COR-L47 (cell line): ENCODE results near the gene TPRG1L.

Experiments
- DNase-seq: peaks from one replicate; lab custom pipeline; 2025; lab: John Stamatoyannopoulos, UW

Gene TPRG1L

DNA sequence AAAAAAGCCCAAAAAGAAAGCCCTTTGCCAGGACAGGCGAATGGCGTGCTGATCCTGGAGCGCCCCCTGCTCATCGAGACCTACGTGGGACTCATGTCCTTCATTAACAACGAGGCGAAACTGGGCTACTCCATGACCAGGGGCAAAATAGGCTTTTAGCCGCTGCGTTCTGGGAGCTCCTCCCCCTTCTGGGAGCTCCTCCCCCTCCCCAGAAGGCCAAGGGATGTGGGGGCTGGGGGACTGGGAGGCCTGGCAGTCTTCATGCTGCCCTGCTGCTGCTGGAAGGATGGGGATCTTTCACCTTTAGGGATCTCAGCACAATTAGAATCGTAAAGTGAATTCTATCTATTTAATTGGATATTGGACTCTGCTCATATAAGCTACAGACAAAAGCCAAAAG lies 3.6 kb downstream of the TPRG1L start:
- DNase-seq: no peak

DNA sequence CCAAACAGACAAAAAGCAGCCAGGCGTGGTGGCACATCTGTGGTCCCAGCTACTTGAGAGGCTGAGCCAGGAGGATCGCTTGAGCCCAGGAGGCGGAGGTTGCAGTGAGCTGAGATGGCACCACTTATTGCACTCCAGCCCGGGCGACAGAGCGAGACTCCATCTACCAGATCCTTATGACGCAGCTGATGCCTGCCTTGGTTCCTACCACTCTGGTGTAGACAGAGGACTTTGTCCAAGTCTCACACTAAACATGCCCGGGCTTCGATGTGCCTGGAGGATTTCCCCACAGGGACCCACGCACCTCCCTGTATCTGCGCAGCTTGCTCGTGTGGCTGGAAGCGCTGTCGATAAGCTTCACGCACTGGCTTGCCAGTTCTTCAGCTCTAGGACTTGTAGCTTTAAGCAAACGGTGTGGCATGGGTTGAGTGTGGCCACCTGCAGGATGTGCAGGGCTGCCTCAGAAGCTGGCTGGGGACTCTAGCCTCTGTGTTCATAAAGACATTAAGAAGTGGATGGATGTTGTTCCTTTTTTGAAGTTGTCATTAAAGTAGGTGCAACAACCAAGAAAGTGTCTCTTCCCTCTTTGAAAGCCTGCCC lies 4.8 kb downstream of the TPRG1L start:
- no peak for DNase-seq

DNA sequence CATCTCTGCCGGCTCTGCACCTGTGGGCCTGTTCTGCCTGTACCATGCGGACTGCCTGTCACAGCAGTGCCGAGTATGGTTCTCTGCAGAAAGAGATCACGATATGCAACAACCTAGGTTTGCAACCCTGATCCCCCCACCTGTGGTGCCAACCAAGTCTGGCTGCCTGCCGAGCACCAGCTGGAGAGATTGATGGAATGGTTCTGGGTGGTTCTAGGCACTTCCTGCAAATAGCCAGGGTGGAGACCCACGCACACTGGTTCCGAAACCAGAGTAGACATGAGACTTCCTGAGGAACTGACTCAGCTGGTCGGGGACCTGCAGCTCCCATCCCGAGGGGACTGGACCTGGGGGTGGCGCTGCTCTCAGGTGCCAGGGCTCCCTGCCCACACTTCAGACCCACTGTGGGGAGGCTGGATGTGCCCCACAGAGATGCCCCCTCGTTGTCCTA lies 5.4 kb downstream of the TPRG1L start:
- no peak for DNase-seq

DNA sequence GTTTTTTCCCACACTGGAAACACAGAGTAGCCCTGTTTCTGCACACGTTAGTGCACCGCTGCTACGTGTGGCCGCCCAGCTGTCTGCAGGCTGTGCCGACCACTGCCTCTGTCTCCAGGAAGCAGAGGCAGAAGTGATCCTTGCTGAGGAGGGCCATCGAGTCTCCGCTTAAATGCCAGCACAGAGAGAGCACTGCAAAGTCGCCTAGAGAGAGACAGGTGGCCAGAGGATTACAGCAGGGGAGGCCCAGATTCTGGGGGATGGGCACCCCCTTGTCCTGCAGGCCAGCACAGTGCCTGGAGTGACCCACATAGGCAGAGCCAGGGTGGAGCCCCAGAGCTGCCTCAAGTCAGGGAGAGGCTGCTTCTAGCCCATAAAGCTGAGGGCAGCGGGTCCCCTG lies 6.1 kb downstream of the TPRG1L start:
- DNase-seq: no peak

DNA sequence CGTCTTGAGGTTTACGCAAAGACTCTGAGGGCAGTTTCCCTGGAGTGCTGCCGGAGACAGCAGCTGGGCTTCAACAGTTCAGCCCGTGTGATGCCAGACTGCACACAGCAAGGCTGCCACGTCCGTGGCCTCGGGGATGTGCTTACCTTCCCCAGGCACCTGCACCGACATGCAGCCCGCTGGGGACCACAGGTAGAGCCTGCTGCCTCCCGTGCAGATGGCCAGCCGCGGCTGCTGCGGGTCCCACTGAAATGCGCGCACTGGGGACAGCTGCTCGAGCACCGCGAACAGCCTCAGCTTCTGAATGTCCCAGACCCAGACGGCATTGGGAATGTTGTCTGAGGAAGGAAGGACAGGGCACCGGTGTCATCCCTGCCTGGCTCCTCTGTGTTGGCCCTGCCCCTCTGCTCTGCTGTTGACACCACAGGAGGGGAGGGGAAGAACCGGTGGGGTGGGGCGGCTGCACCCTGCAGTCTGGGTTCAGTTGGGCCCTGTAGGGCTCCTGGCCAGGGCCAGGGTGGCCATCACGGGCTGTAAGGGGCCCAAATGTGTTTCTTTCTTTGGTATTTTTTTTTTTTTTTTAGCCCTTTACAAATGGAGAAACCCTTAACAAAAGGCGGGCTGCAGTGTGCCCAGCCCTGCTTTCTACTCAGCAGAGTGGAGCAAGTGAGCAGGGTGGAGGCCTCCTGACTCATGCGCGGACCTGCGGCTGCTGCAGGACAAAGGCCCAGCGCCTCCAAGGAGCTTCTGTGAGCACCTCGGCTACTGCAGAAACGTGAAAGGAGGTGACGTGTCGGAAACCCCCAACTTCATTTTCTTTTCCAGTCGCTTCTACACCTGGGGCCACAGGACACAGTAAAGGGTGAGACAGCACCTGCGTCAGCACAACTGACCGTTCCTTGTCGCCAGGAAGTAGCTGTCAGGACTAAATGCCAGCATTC lies 6.8 kb downstream of the TPRG1L start:
- no peak for DNase-seq

DNA sequence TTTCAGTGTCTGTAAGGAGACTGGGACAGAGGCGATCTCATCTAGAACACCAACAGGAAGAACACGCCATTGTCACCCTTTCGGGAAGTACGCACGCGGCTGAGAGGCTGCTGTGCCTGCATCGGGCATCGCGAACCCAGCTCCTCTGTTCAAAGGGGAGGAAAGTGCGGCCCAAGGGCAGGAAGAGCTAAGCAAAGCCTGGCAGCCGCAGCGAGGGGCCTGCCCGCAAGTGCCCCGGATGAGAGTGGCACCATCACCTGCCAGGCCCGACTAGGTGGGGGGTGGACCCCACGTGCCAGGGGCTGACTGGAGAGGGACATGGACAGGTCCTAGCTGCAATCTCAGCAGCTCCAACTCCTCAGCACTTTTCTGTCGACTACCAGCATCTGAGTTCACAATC lies 7.5 kb downstream of the TPRG1L start:
- DNase-seq: no peak

DNA sequence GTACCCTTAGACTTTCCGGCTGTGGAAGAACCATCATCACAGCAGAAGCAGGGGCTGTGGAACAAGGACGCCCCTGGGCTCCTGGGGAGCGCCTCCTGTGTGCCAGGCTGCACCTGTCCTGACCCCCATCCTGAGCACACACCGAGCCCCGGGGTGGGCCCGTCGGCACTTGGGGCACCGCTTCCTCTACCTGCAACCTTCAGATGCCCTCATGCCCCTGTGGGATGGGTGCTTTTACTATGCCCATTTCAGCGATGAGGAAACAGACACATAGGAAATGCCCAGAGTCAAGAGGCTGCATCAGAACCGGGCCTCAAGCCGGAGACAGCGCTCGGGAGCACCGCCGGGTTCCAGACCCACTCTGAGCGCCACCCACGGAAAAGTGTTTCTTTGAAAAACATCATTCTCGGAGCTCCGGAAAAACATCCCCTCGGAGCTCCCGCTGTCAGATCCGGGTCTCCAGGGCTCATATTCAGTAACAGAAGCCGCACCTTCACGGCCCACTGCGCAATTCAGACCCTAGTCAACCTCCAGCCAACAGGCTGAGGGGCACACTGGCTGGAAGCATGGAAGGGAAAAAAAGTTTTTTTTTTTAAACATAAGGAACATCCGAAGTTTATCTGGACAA lies 8.0 kb downstream of the TPRG1L start:
- no peak for DNase-seq

DNA sequence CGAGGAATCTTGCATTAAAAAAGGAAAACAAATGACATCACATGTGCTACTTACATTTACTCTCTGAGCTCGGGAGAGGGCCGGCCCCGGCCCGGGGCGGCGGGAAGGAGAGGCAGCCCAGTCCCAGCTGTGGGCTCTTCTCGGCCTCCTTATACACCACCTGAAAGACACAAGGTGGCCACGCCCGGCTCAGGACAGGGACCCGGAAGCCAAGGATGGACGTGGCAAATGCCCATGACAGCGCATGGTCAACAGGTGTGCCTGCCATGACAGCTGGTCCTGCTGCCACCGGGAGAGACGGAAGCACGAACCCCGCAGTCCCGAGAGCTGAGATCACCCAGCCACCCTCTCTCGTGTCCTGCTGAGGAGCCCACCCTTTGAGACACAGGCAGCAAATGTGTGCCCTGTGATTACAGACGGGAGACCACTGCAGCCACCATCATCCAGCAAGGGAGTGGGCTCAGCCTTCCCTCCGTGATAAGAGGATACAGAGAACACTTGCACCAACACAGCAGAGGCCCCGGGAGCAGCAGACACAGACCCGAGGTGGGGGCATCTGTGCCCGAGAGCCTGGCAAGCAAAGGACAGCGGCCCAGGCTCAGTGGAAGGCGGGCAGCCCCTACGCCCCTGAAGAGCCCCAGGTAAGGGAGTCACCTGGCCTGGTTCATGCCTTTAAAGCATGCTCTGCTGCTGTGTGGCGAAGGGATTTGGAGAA lies 8.7 kb downstream of the TPRG1L start:
- no peak for DNase-seq

DNA sequence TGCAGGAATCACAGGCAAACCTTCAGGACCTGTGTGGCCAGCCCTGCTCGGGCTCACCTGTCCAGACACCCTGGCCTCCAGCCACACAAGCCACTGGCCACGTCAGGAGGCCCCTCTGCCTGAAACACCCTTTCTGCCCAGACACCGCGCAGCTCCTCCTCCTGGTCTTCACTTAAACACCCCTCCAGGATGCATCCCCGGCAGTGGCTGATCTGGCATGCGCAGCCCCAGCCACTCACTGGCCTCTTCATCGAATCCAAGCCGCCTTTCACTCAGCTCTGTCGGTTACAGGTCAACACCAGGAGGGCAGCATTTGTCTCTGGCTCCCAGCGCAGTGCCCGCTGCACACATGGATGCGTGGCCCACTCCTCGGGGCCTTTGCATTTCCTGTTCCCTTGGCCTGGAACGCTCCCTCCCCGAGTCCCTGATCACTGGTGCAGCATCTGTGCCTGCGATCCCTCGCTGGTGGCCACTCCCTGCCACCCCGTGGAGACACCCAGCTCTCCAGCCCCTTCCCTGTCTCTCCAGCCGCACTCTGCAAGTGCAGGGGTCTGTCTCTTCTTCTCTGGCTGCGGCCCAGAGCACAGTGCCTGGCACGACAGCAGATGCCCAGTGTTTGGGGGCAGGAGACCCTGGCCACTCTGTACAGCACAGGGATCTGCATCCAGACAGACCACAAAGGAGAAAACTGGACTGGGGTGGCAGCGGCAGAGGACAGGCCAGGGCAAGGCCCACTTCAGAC lies 9.4 kb downstream of the TPRG1L start:
- no peak for DNase-seq

DNA sequence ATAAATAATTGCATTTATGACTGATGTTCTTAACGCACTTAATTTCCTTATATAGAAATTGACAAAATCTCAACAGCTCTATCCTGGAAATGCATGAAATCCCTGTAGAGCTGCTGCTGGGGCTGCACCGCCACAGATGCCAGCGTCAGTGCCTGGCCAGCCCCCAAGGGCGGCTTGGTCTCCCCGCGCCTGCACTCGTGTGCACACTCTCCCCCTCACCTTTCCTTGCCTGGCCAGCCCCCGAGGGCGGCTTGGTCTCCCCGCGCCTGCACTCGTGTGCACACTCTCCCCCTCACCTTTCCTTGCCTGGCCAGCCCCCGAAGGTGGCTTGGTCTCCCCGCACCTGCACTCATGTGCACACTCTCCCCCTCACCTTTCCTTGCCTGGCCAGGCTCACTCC lies 11.3 kb downstream of the TPRG1L start:
- no peak for DNase-seq

DNA sequence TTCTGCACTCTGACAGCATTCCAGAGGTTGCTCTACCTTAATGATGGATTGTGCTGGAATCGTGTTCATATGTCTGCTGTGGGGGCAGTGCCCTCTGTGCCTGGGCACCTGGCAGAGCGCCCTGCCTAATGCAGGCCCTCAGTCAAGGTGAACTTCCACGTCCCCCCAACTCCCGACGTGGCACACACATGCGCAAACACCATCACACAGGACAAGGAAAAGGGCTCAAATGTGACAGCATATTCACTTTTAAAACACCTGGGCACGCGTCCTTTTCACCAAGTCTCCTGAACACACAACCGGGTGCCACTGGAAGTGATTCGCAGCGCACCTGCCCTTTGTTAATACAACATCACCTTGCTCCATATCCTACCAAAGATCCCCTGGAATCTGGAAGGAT lies 11.7 kb downstream of the TPRG1L start:
- DNase-seq: no peak

DNA sequence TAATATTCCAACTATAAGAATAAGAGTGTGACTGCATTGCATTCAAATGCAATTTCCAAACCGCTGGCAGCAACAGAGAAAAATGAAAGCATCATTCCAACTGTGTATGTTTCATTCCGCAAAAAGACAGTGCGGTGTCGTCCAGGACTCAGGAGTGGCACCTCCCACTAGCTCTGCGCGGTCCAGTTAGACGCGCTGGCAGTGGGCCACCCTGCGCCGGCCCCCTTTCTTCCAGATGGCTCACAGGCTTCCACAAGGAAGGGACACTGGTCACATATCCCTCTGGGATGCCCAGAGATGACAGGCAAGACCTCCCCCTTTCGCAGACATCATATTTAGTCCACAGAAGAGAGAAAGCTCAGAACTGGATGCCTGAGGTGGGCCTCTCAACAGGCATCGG lies 13.2 kb downstream of the TPRG1L start:
- no peak for DNase-seq

DNA sequence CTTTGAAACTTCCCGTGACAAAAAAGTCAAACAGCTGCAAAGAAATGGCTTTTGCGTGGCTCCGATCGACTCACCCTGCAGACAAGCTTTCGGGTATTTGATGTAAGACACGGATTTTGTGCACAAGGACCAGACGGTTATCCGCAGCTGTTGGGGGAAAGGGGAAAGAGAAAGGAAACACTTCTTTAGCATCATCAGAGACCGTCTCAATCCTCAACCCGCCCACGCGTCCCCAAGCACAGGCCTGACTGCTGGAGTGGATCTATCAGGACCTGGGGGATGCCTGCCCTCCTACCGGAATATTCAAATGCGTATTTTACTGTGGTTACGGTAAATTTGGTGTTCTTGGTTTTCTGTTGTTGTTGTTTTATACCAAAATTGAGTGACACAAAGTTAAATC lies 13.9 kb downstream of the TPRG1L start:
- no peak for DNase-seq

DNA sequence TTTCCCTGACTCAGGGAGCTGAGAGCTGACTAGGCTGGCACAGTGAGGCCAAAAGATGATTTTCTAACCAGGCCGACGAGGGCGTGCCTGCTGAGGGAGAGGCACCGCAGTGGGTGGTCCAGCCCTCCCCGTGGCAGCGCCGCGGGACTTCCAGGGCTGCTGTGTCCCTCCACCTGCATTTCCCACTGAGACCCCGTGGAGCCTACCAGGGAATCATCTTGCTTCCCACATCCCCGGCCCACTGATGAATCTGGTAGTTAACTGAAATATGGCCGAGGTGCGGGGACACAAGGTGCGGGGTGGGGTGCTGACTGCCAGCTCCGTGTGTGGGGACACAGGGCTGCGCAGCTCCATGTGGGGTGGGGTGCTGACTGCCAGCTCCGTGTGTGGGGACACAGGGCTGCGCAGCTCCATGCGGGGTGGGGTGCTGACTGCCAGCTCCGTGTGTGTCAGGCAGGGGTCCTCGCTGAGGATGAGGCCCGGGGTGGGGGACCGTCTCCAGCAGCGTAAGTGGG lies 14.6 kb downstream of the TPRG1L start:
- no peak for DNase-seq

DNA sequence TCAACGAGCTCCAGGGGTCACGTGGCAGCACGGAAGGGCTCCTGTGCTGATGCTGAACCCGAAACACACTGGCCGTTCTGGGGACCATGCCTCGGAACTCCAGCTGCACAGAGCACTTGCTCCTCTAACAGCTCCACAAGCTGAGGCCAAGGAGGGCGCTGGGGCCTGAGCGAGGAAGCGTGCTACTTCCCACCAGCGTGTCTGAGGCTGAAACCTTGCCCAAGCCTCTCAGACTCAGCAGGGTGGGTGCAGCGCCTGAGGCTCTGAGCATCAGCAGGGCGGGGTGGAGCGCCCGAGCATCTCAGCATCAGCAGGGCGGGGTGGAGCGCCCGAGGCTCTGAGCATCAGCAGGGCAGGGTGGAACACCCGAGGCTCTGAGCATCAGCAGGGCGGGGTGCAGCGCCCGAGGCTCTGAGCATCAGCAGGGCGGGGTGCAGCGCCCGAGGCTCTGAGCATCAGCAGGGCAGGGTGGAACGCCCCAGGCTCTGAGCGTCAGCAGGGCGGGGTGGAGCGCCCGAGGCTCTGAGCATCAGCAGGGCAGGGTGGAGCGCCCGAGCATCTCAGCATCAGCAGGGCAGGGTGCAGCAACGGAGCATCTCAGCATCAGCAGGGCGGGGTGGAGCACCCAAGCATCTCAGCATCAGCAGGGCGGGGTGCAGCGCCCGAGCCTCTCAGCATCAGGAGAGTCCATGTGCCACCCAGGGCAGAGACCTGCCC lies 15.5 kb downstream of the TPRG1L start:
- DNase-seq: no peak

DNA sequence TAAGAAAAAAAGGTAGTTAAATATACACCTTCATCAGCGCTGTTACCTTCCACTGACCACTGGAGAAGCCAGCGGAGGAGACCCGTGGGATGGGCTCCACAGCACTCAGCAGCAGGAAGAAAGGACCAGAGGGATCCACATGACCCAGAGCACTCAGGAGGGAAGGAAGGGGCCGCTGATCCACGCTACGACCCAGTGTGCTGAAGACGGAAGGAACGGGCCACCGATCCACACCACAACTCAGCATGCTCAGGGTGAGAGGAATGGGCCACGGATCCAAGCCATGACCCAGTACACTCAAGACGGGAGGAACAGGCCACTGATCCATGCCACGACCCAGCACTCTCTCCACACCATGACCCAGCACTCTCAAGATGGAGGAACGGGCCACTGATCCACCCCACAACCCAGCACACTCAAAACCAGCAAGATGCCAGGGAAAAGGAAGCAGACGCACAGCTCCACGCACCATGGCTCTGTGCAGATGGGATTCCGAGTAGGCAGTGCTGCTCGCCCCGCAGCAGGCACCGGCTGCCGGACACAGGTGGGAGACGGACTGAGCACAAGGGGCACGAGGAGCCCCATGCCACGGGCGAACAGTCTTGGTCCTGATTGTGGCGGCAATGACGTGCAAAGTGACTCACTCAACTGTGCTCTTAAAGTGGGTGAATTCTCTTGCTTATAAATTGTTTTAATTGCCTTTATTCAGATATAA lies 16.4 kb downstream of the TPRG1L start:
- no peak for DNase-seq

DNA sequence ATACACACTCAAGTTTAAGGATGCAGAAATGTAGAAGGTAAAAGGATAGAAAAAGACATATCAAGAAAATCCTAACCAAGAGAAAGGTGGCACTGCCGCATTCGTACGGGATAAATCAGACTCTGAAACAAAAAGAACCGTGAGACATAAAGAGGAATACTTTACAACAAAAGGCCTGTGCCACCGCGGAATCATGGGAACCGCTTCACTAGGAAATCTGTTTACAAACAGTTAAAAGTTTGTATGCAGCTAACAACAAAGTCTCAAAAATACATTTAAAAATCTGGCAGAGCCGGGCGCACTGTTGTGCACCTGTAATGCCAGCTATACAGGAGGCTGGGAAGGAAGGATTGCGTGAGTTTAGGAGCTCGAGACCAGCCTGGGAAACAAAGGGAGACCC lies 17.0 kb downstream of the TPRG1L start:
- no peak for DNase-seq

DNA sequence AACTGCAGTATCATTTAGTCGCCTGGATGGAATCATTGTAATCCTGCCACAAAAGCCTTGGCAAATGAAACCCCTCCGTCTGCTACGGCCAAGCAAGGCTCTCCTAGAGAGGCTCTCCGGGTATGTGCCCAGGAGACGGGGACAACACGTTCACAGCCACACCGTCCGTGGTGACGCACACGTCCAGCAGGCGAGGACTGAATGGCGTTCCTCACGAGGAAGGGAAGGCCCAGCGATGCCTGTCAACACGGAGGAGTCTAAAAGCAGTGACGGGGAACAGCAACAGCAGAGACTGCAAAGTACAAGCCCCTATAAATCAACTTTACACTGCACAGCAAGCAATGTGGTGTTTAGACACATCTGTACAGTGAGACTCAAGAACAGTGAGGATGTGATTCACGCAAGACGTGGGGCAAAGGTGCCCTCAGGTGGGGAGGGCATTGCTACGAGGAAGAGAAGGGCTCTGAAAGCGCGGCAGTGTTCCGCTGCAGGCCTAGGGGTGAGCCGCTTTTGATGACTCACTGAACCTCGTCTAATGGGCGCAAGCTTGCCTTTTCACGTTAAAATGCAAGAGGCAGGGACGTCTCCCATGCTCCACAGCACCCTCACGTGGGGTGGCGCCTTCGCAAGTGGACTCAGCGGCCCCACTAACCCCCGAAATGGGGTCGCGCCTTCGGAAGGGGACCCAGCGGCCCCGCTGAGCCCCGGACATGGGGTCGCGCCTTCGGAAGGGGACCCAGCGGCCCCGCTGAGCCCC lies 18.3 kb downstream of the TPRG1L start:
- DNase-seq: no peak

DNA sequence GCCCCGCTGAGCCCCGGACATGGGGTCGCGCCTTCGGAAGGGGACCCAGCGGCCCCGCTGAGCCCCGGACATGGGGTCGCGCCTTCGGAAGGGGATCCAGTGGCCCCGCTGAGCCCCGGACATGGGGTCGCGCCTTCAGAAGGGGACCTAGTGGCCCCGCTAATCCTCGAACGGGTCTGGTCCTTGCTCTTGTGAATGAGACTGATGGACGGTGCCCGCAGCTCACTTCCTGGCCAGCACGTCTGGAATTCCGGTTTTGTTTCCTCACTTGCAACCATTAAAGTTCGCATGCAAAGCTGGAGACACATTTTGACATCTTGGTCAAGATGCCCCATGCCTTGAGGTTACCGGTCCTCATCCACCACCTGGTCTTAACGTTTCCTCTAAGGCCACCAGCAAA lies 19.5 kb downstream of the TPRG1L start:
- no peak for DNase-seq
